Sigmoid colon (tissue), 7 donors: ENCODE results near the gene UNC45B. TPM values are rescaled to one million over a fixed set of nuclear protein-coding genes. Genes with fewer than 3 reads are reported as not detected.

Experiments used
- polyA plus RNA-seq, 3 donors: library from polyadenylated mRNA; stranded (reverse); fragments of 200-250 nt; gene quantifications; one replicate each; pipeline ENCODE4 v1.2.3, GENCODE V29; 2013
- total RNA-seq, 4 donors: library from RNA; depleted of rRNA; stranded (reverse); fragments of >200 nt; gene quantifications; one replicate each; pipeline ENCODE4 v1.1.0, GENCODE V29; 2016
- donor health status: healthy with polysubstance abuse.
- donor health status: Bipolar disorder and iron deficiency.
- donor health status: healthy.

UNC45B gene
- total and polyA plus RNA-seq, 7 donors = under 0.01 to 0.03 TPM; not detected in 5

Other genes starting within 250 kb of the UNC45B start
- gene CCT6B, start 186.4 kb upstream of the UNC45B start, total RNA-seq = 1 to 10 TPM; 3.3 to 4.3 (median 3.5) TPM
- 1 to 10 TPM in 1 of 3 donors, under 1 TPM in 2; 0.87 to 1.2 (median 0.92) TPM for gene CCT6B, start 186.4 kb upstream of the UNC45B start, polyA plus RNA-seq
- gene ZNF830, start 186.3 kb upstream of the UNC45B start, total RNA-seq = 10 to 100 TPM in 3 of 4 donors, 1 to 10 TPM in 1; 8.6 to 14.3 (median 12.8) TPM
- gene ZNF830, start 186.3 kb upstream of the UNC45B start, polyA plus RNA-seq = 10 to 100 TPM in 1 of 3 donors, 1 to 10 TPM in 2; 7.2 to 12.6 (median 8.3) TPM
- gene LIG3, start 167.3 kb upstream of the UNC45B start, total RNA-seq = 10 to 100 TPM; 19.4 to 29.7 (median 22.7) TPM
- 10 to 100 TPM in 1 of 3 donors, 1 to 10 TPM in 2; 3.5 to 15.6 (median 4.2) TPM for gene LIG3, start 167.3 kb upstream of the UNC45B start, polyA plus RNA-seq
- gene RFFL, start 84.1 kb upstream of the UNC45B start, total RNA-seq = 10 to 100 TPM; 16.5 to 25.2 (median 21.8) TPM
- gene RFFL, start 84.1 kb upstream of the UNC45B start, polyA plus RNA-seq = 10 to 100 TPM; 15.0 to 29.4 (median 24.1) TPM
- gene RAD51D, start 28.0 kb upstream of the UNC45B start, total RNA-seq = 10 to 100 TPM in 1 of 4 donors, 1 to 10 TPM in 3; 4.3 to 12.6 (median 7.9) TPM
- 1 to 10 TPM; 2.8 to 9.7 (median 4.2) TPM for gene RAD51D, start 28.0 kb upstream of the UNC45B start, polyA plus RNA-seq
- gene FNDC8, start 26.2 kb upstream of the UNC45B start, total RNA-seq = not detected
- not detected for gene FNDC8, start 26.2 kb upstream of the UNC45B start, polyA plus RNA-seq
- gene NLE1, start 5.5 kb upstream of the UNC45B start, total RNA-seq = 10 to 100 TPM in 3 of 4 donors, 1 to 10 TPM in 1; 6.6 to 16.8 (median 11.4) TPM
- gene NLE1, start 5.5 kb upstream of the UNC45B start, polyA plus RNA-seq = 10 to 100 TPM in 1 of 3 donors, 1 to 10 TPM in 2; 3.0 to 12.3 (median 3.0) TPM
- gene SLC35G3, start 46.6 kb downstream of the UNC45B start, total RNA-seq = not detected
- not detected for gene SLC35G3, start 46.6 kb downstream of the UNC45B start, polyA plus RNA-seq
- 10 to 100 TPM; 23.0 to 26.2 (median 23.7) TPM for gene SLFN5, start 95.3 kb downstream of the UNC45B start, total RNA-seq
- gene SLFN5, start 95.3 kb downstream of the UNC45B start, polyA plus RNA-seq = 10 to 100 TPM in 1 of 3 donors, 1 to 10 TPM in 2; 1.2 to 12.6 (median 3.6) TPM
- gene SLFN11, start 225.8 kb downstream of the UNC45B start, total RNA-seq = 10 to 100 TPM; 17.8 to 28.0 (median 25.7) TPM
- gene SLFN11, start 225.8 kb downstream of the UNC45B start, polyA plus RNA-seq = 1 to 10 TPM; 1.2 to 4.6 (median 4.3) TPM